HepG2 (cell line): Measurements from ENCODE around the gene TSN. TPM values are rescaled to one million over a fixed set of nuclear protein-coding genes. Genes with fewer than 3 reads are reported as not detected.

Experiments
- ATAC-seq: fragments of 200-7000 bp; cut with Tn5 transposase; 3 replicates; pipeline ENCODE4 v1.9.1; 2020; ENCODE audit warnings: mild to moderate bottlenecking, moderate library complexity
- BruUV-seq: library from RNA; stranded (reverse); fragments of 400-500 nt; replicated peaks from 2 replicates; lab custom pipeline; 2021; lab: Mats Ljungman, UMichigan
- CTCF ChIA-PET: fragments of 300-600 bp; formaldehyde crosslinking; extraction: SDS; loops from one replicate; lab custom pipeline; 2021; ENCODE audit warnings: low total read pairs, inconsistent platforms, low intra/inter-chr PET ratio; lab: Yijun Ruan, JAX
- POLR2A ChIA-PET: fragments of 350-600 bp; sonication (Branson Sonifier 250); formaldehyde crosslinking; loops from one replicate; lab custom pipeline; 2020; ENCODE audit warnings: antibody characterized with exemption, inconsistent platforms; lab: Yijun Ruan, JAX
- DNase-seq: peaks from one replicate; pipeline ENCODE4 v3.0.0-alpha.2; 2015; ENCODE audit warnings: low spot score
- FAIRE-seq: peaks from 3 replicates; lab custom pipeline; 2011; peaks lifted over from hg19 to GRCh38; lab: Jason Lieb, UNC
- H2AFZ ChIP-seq: one replicate; pipeline ENCODE4 v1.6.1; 2011; ENCODE audit warnings: low read length, inconsistent platforms
- H3K27ac ChIP-seq: fragments of 300-600 bp; 3 replicates; pipeline ENCODE4 v1.8.0; 2011; ENCODE audit warnings: mixed run types, mild to moderate bottlenecking, mixed read lengths, low read length, inconsistent platforms; ENCODE audit not compliant: insufficient read depth; ENCODE audit errors: extremely low read length
- H3K27me3 ChIP-seq, 2 experiments: fragments of 200-600 bp in 1 of 2; 2 replicates in 1 of 2; 3 replicates in 1 of 2; pipeline versions ENCODE4 v1.6.0 to v1.8.0; 2011; ENCODE audit warnings: low read length in 2 of 2, mild to moderate bottlenecking in 2 of 2, moderate library complexity in 2 of 2, inconsistent platforms in 1 of 2; ENCODE audit not compliant: insufficient read depth in 2 of 2, control insufficient read depth in 1 of 2
- H3K36me3 ChIP-seq, 2 experiments: fragments of 200-600 bp in 1 of 2; replicated peaks in 1 of 2; 2 replicates in 1 of 2; 3 replicates in 1 of 2; pipeline versions ENCODE4 v1.5.1 to v1.8.0; 2011; ENCODE audit warnings: low read length in 2 of 2, inconsistent platforms in 1 of 2; ENCODE audit not compliant: insufficient read depth in 2 of 2, control insufficient read depth in 1 of 2
- H3K4me1 ChIP-seq: 2 replicates; pipeline ENCODE4 v1.5.1; 2012; ENCODE audit warnings: low read length, inconsistent platforms; ENCODE audit not compliant: insufficient read depth
- H3K4me2 ChIP-seq: 2 replicates; pipeline ENCODE4 v1.6.0; 2011; ENCODE audit warnings: low read depth, low read length, inconsistent platforms
- H3K4me3 ChIP-seq, 3 experiments: fragments of 200-600 bp in 1 of 3; sonication (generic), shearing (Covaris generic) in 1 of 3; replicated peaks in 1 of 3; 2 replicates each; pipeline ENCODE4 v1.5.1; 2011 to 2016; ENCODE audit warnings: low read length in 3 of 3, inconsistent platforms in 2 of 3, low read depth in 2 of 3, mild to moderate bottlenecking in 2 of 3, control low read depth in 1 of 3, mixed read lengths in 1 of 3; ENCODE audit not compliant: insufficient read depth in 1 of 3
- H3K79me2 ChIP-seq: one replicate; pipeline ENCODE4 v1.6.1; 2011; ENCODE audit warnings: low read length, inconsistent platforms; ENCODE audit not compliant: insufficient read depth
- H3K9ac ChIP-seq: 2 replicates; pipeline ENCODE4 v1.6.0; 2011; ENCODE audit warnings: mild to moderate bottlenecking, low read depth, low read length, inconsistent platforms; ENCODE audit not compliant: insufficient read depth
- H3K9me3 ChIP-seq: 2 replicates; pipeline ENCODE4 v1.5.1; 2012; ENCODE audit warnings: mild to moderate bottlenecking, low read length
- H4K20me1 ChIP-seq: 2 replicates; pipeline ENCODE4 v1.6.0; 2011; ENCODE audit warnings: inconsistent platforms, mild to moderate bottlenecking, low read length, moderate library complexity; ENCODE audit not compliant: insufficient read depth
- KLF16 ChIP-seq, 2 experiments: sonication (generic) in 1 of 2; formaldehyde crosslinking in 1 of 2; IDR thresholded peaks; 2 replicates each; pipeline versions ENCODE4 v1.6.1 to v1.8.0; 2016 to 2023; ENCODE audit warnings: missing genetic modification reagents in 2 of 2, missing compliant biosample characterization in 1 of 2
- POLR2A ChIP-seq, 2 experiments: IDR thresholded peaks; 2 replicates each; pipeline ENCODE4 v1.6.1; 2011; ENCODE audit warnings: low read depth in 2 of 2, low read length in 2 of 2, mild to moderate bottlenecking in 1 of 2, moderate library complexity in 1 of 2; ENCODE audit not compliant: insufficient read depth in 1 of 2
- ZNF354B ChIP-seq: sonication (generic); formaldehyde crosslinking; IDR thresholded peaks from 2 replicates; pipeline ENCODE4 v1.8.0; 2022; ENCODE audit warnings: mild to moderate bottlenecking, missing genetic modification reagents
- WGBS: methylation state at CpG from one replicate; pipeline ENCODE4 v1.1.6; 2017; ENCODE audit warnings: low lambda C conversion rate; 5-methylcytosine and 5-hydroxymethylcytosine counted together
- in situ Hi-C: cut with HindIII; loops from 2 replicates; pipeline ENCODE4 v1.10.0; 2017; ENCODE audit warnings: low pct_unique_long_range_greater_than_20kb; ENCODE audit not compliant: extremely low pct_ligation_motif_present
- intact Hi-C: fragments of 100-400 bp; cut with micrococcal nuclease; formaldehyde crosslinking; loops from one replicate; pipeline ENCODE4 v1.10.0; 2022; ENCODE audit not compliant: unreplicated experiment
- polyA plus RNA-seq, 8 experiments: library from polyadenylated mRNA; depleted of rRNA in 3 of 8; stranded (reverse) in 7 of 8; unstranded in 1 of 8; fragments of >200 nt; fragmentation: Illumina TruSeq in 4 of 8; extraction: Trizol in 4 of 8; gene quantifications; 2 replicates each; pipeline versions ENCODE4 v1.2.1 to v1.2.3, GENCODE V29; 2011 to 2016; ENCODE audit warnings: low read depth in 4 of 8, missing spikeins in 1 of 8, mixed read lengths in 1 of 8; ENCODE audit not compliant: insufficient read depth in 1 of 8
- total RNA-seq, 5 experiments: library from RNA; depleted of rRNA; stranded (reverse); fragments of >200 nt; fragmentation: Illumina TruSeq; extraction: Trizol; gene quantifications; 2 replicates each; pipeline ENCODE4 v1.2.3, GENCODE V29; 2016; ENCODE audit warnings: low read depth in 1 of 5
- TF ChIP-seq, protein P1 (sequence below): sonication (generic); formaldehyde crosslinking; IDR thresholded peaks from 2 replicates; pipeline ENCODE4 v1.4.0; 2020; ENCODE audit warnings: missing genetic modification reagents, mild to moderate bottlenecking, borderline replicate concordance

Gene TSN
- total and polyA plus RNA-seq, 2 of the 13 experiments (the other 11 are each of a cell fraction or from before 2014, with no cell fraction given): 56.4 to 115 TPM

DNA sequence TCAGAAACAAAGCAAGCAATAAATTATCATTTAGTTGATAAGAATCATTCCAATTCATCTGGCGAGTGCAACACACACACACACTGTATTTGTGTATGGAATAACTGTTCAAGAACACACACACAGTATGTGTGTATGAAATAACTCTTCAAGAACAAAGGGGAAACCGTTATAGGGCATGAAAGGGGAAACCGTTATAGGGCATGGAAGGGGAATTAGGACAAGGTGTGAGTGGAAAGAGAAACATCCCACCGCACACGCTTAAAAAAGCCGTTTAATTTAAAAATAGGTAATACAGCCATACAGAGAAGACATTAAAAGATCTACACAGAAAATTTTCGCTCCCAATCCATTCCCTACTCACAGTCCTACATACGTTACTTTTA, 607 bp upstream of the TSN start:
- in situ Hi-C loops: no loop called here
- Histone ChIP-seq H3K4me3 (peak overlapping the region; percentile 67 to 92 (median 82)), H4K20me1 (no peaks in the 10 kb centered on the region), H3K4me1 (peaks cover 24% of the 10 kb centered on the region), H3K79me2 (peaks cover 35% of the 10 kb centered on the region), H3K27ac (peak overlapping the region; percentile 82), H2AFZ (peak overlapping the region; percentile 68)
- WGBS: 6% methylated on average over 8 of the region's 8 CpGs
- ATAC-seq (peak; percentile 11), DNase-seq (no peak)
- TF ChIP-seq KLF16 (CRISPR knock-in tag; IDR thresholded peaks at IDR 0.05) (no peak), ZNF354B (peak; percentile 28; the same call in 1 of the 2 replicates), POLR2A (IDR thresholded peaks at IDR 0.05; ENCODE audit: insufficient read depth in 1 of 2, low read depth in 2 of 2, low read length in 2 of 2) (0 out of 4 replicates have a peak, but pooled peaks of 1 of the 2 experiments have one; percentile 1)
- TF ChIP-seq, protein P1, sequence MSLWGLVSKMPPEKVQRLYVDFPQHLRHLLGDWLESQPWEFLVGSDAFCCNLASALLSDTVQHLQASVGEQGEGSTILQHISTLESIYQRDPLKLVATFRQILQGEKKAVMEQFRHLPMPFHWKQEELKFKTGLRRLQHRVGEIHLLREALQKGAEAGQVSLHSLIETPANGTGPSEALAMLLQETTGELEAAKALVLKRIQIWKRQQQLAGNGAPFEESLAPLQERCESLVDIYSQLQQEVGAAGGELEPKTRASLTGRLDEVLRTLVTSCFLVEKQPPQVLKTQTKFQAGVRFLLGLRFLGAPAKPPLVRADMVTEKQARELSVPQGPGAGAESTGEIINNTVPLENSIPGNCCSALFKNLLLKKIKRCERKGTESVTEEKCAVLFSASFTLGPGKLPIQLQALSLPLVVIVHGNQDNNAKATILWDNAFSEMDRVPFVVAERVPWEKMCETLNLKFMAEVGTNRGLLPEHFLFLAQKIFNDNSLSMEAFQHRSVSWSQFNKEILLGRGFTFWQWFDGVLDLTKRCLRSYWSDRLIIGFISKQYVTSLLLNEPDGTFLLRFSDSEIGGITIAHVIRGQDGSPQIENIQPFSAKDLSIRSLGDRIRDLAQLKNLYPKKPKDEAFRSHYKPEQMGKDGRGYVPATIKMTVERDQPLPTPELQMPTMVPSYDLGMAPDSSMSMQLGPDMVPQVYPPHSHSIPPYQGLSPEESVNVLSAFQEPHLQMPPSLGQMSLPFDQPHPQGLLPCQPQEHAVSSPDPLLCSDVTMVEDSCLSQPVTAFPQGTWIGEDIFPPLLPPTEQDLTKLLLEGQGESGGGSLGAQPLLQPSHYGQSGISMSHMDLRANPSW: 0 out of 2 replicates have a peak, but pooled peaks have one; percentile 2
- TF ChIP-seq, all 625 proteins: peak for 3
- Histone ChIP-seq H3K36me3 (peaks cover 4 to 20% of the 10 kb centered on the region in 2 experiments), H3K27me3 (peaks cover 0 to 4% of the 10 kb centered on the region in 2 experiments; a peak in 2 of 5 replicates), H3K9me3 (no peaks in the 10 kb centered on the region), H3K9ac (peak overlapping the region; percentile 81), H3K4me2 (peak overlapping the region; percentile 91)
- intact Hi-C loops: loop anchor here (2.0 kb wide), 1 partner anchor 18 kb away; the partner anchor contains the start of gene NIFK
- no peak for FAIRE-seq
- CTCF ChIA-PET: no interaction called here
- TSS peak; percentile 96 for BruUV-seq
- POLR2A ChIA-PET: interaction anchor here (1.0 to 1.8 kb wide), 6 partner anchors 11 to 224 kb away, joined by 3 to 23 read pairs (median 6); partner anchors contain the start of genes CLASP1, NIFK and RNU4ATAC
